ENCODE results near the gene PROX1.

DNA sequence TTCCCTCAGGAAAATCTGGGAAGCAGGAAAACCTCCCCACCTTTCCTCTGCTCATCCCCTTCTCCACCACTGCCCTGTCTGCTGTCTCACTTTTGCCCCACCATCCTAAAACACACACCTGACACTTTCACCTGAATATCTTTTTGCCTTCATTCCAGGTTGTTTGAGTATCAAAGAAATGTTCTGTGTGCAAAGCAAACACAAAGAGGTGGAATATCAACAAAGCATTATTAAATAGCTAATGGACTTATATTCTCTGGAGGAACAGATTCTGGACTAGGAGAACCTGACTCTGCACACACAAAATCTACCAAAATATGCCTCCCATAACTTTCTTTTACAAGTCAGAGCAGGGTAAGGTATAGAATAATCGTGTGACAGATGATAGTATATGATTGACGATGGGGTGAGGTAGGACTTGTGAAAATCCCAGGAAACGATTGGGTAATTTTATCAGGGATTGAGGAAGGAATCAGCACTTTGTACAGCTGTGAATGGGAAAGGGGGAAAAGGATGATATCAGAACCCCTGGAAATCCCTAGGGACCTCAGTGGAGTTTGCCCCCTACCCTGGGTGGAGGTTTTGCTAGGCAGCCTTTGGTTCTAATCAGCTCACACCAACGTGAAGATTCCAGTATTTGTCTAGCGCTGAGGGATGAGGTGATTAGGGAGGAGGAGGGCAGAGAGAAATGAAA, 87.7 kb downstream of the PROX1 start:
- TF ChIP-seq, protein P1, sequence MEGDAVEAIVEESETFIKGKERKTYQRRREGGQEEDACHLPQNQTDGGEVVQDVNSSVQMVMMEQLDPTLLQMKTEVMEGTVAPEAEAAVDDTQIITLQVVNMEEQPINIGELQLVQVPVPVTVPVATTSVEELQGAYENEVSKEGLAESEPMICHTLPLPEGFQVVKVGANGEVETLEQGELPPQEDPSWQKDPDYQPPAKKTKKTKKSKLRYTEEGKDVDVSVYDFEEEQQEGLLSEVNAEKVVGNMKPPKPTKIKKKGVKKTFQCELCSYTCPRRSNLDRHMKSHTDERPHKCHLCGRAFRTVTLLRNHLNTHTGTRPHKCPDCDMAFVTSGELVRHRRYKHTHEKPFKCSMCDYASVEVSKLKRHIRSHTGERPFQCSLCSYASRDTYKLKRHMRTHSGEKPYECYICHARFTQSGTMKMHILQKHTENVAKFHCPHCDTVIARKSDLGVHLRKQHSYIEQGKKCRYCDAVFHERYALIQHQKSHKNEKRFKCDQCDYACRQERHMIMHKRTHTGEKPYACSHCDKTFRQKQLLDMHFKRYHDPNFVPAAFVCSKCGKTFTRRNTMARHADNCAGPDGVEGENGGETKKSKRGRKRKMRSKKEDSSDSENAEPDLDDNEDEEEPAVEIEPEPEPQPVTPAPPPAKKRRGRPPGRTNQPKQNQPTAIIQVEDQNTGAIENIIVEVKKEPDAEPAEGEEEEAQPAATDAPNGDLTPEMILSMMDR (optimal IDR thresholded peaks at IDR 0.05 in 1 of 3, IDR thresholded peaks at IDR 0.05 in 1 of 3, conservative IDR thresholded peaks at IDR 0.05 in 1 of 3; ENCODE audit: extremely low read depth in 1 of 3, insufficient read depth in 2 of 3, low read length in 3 of 3), result no peak
- no peak for TF ChIP-seq EZH2 (IDR thresholded peaks at IDR 0.05; ENCODE audit: low read length)

Measured in keratinocyte (primary cell).